SU-DHL-6 (cell line): ENCODE measurements around the gene ZNF536.

Experiments used
- CTCF ChIP-seq: fragments of 200-600 bp; sonication (generic); IDR thresholded peaks from one replicate; pipeline ENCODE4 v1.5.1; 2017; ENCODE audit warnings: antibody characterized with exemption, mild to moderate bottlenecking, low read length, moderate library complexity; ENCODE audit not compliant: insufficient read depth, poor library complexity, severe bottlenecking
- EZH2phosphoT487 ChIP-seq: fragments of 200-600 bp; sonication (generic), shearing (Covaris generic); conservative IDR thresholded peaks from 2 replicates; pipeline ENCODE4 v1.6.1; 2018; ENCODE audit warnings: mild to moderate bottlenecking, antibody characterized with exemption, low read length, moderate library complexity, mixed read lengths

DNA sequence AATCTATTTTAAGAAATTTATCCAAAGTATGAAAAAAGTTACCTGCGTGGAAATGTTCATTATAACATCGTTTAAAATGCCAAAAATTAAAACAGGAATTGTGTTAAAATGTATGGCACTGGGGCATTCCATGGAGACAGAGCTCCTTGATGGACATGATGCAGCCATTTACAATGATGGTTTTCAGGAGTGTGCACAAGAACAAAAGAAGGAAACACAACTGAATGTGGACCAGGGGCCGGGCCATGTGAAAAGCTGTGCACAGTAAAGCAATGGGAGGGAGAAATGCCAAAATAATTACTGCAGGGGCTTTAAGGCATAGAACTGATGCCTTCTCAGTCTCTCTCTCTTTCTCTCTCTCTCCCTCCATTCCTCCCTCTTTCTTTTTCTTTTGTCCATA is 115.0 kb downstream of the ZNF536 start:
- TF ChIP-seq CTCF (no peak), EZH2phosphoT487 (no peak)
